ENCODE measurements around the gene PLEKHH3. TPM values are rescaled to one million over a fixed set of nuclear protein-coding genes. Genes with fewer than 3 reads are reported as not detected.

PLEKHH3 gene
- polyA plus RNA-seq, 1 experiment, result 9.1 TPM

GRCh38 chr17:42672038-42672437 lies 4.8 kb downstream of the PLEKHH3 start:
- H3K36me3 ChIP-seq (ENCODE audit: control insufficient read depth, insufficient read depth, low read length), result peaks cover 33% of the 10 kb centered on the region
- no peak overlapping the region for H3K4me3 ChIP-seq (ENCODE audit: low read depth, low read length)
- POLR2A ChIA-PET, result no interaction called here
- H3K27me3 ChIP-seq (ENCODE audit: control insufficient read depth, insufficient read depth, low read length), result no peaks in the 10 kb centered on the region
- no peak for TF ChIP-seq CTCF (IDR thresholded peaks at IDR 0.05; ENCODE audit: insufficient read depth, low read depth, low read length)
- DNase-seq (ENCODE audit: low read depth), result no peak
- CTCF ChIA-PET, result interaction anchor here (1.2 to 1.8 kb wide), 2 partner anchors 8 to 94 kb away, joined by 3 to 11 read pairs; partner anchors contain the start of gene PSMC3IP

- no peak for TF ChIP-seq CTCF (IDR thresholded peaks at IDR 0.05; ENCODE audit: insufficient read depth, low read depth, low read length)
- peaks cover 39% of the 10 kb centered on the region for H3K36me3 ChIP-seq (ENCODE audit: control insufficient read depth, insufficient read depth, low read length)
- no peak overlapping the region for H3K4me3 ChIP-seq (ENCODE audit: low read depth, low read length)
- POLR2A ChIA-PET, result no interaction called here
- CTCF ChIA-PET, result interaction anchor here (1.2 to 1.8 kb wide), 2 partner anchors 9 to 93 kb away, joined by 3 to 11 read pairs; partner anchors contain the start of gene PSMC3IP
- DNase-seq (ENCODE audit: low read depth), result no peak
- H3K27me3 ChIP-seq (ENCODE audit: control insufficient read depth, insufficient read depth, low read length), result no peaks in the 10 kb centered on the region
Observed at GRCh38 chr17:42670789-42671657, 5.8 kb downstream of the PLEKHH3 start.

- POLR2A ChIA-PET, result no interaction called here
- DNase-seq (ENCODE audit: low read depth), result no peak
Observed at GRCh38 chr17:42669977-42670788, 6.6 kb downstream of the PLEKHH3 start.

GRCh38 chr17:42669705-42669976 lies 7.2 kb downstream of the PLEKHH3 start:
- no peak overlapping the region for H3K4me3 ChIP-seq (ENCODE audit: low read depth, low read length)
- H3K27me3 ChIP-seq (ENCODE audit: control insufficient read depth, insufficient read depth, low read length), result no peaks in the 10 kb centered on the region
- no peak for DNase-seq (ENCODE audit: low read depth)
- ChIA-PET POLR2A (interaction anchor here (0.6 kb wide), 1 partner anchor 349 kb away, joined by 15 read pairs; no protein-coding TSS in a partner anchor), CTCF (no interaction called here)
- no peak for TF ChIP-seq CTCF (IDR thresholded peaks at IDR 0.05; ENCODE audit: insufficient read depth, low read depth, low read length)
- peaks cover 41% of the 10 kb centered on the region for H3K36me3 ChIP-seq (ENCODE audit: control insufficient read depth, insufficient read depth, low read length)

More at GRCh38 chr17:42669977-42670788, 6.6 kb downstream of the PLEKHH3 start:
- H3K27me3 ChIP-seq (ENCODE audit: control insufficient read depth, insufficient read depth, low read length), result no peaks in the 10 kb centered on the region
- no peak for TF ChIP-seq CTCF (IDR thresholded peaks at IDR 0.05; ENCODE audit: insufficient read depth, low read depth, low read length)
- no peak overlapping the region for H3K4me3 ChIP-seq (ENCODE audit: low read depth, low read length)
- H3K36me3 ChIP-seq (ENCODE audit: control insufficient read depth, insufficient read depth, low read length), result peaks cover 41% of the 10 kb centered on the region
- CTCF ChIA-PET, result interaction anchor here (1.8 kb wide), 1 partner anchor 92 kb away, joined by 11 read pairs; the partner anchor contains the start of gene PSMC3IP
